Measurements from ENCODE around the gene TNFAIP8L1.

GRCh38 chr19:4589579-4590410, 49.5 kb upstream of the TNFAIP8L1 start:
- TF ChIP-seq SP1 (IDR thresholded peaks at IDR 0.05; ENCODE audit: low read depth) (no peak), CTCF (IDR thresholded peaks at IDR 0.05 in 2 of 3, conservative IDR thresholded peaks at IDR 0.05 in 1 of 3; ENCODE audit: borderline replicate concordance in 1 of 3, insufficient read depth in 1 of 3, low read depth in 2 of 3, low read length in 2 of 3) (peak; percentile 57 to 74 (median 64); a peak in 5 of 6 replicates), POLR2A (IDR thresholded peaks at IDR 0.05; ENCODE audit: borderline replicate concordance, extremely low read depth, insufficient read depth, insufficient read length) (no peak)

Measured in HCT116 (cell line).